ENCODE data around the gene POLR2F.

Gene POLR2F

GRCh38 chr22:37982151-37982785 lies 28.8 kb downstream of the POLR2F start:
- DNase-seq (ENCODE audit: low read depth in 2 of 2): no peak

DNA sequence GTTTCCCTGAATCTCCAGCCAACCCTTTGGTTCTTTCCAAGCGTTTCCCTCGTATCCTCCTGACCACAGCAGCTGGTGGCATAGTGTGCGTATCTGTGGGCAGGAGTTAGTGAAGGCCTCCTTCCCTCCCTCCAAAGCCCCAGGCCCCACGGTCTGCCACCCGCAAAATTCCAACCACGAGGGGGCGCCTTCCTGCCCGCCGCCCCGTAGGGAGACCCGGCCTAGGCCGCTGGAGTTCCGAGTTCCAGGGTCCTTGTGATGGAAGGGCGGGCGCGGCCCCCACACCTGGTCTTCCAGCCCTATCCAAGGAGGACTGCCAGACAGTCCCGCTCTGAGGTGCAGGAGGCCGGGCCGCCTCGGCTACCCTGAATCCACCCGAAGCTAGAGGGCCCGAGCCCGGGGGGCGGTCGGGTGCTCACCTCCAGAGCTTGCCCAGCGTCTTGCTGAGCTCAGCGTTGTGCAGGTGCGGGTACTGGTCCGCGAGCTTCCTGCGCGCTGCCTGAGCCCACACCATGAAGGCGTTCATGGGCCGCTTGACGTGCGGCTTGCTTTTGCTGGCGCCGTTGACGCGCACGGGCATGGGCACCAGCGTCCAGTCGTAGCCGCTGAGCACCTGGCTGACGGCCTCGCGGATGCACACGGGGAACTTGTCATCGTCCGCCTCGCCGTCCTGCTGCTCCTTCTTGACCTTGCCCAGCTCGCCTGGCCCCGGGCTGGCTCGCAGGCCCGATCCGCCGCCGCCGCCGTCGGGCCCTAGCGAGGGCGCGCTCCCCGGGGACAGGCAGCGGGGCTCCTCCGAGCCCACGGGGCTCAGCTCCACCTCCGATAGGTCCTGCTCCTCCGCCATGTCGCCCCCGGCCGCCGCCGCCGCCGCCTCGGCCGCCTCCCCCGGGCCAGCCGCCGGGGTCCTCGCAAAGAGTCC lies 29.7 kb downstream of the POLR2F start:
- no peak for DNase-seq (ENCODE audit: low read depth in 2 of 2)

GRCh38 chr22:37983860-37984791 lies 30.6 kb downstream of the POLR2F start, which contains the start of gene SOX10:
TSS of gene SOX10 (minus strand) at chr22:37984555. CDS start at chr22:37983784, 771 bp downstream.
- no peak for DNase-seq (ENCODE audit: low read depth in 2 of 2)

GRCh38 chr22:37985050-37985585 lies 31.6 kb downstream of the POLR2F start:
- DNase-seq (ENCODE audit: low read depth in 2 of 2): no peak

DNA sequence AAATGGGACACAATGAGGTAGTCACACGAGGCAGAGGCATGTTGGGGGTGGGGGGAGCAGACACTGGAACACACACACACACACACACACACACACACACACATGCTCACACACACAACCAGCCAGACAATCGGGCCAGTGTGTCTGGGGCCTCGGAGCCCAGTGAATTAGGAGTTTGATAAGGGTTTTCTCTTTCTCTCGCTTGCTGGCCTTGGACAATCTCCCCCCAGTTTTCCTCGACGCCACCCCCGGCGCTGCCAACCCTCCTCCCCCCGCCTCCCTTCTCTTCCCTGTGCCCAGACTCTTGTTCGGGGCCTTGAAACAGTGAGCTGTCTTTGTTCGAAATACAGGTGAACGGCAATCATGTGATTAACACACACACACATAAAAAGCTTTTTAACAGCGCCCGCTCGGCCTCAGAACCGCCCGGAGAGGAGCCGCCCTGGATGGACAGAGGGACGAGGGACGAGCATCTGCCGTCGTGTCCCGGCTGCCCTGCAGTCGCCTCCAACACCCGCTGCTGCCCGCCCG lies 32.3 kb downstream of the POLR2F start:
- DNase-seq (ENCODE audit: low read depth in 2 of 2): no peak

GRCh38 chr22:37986371-37986770 lies 32.9 kb downstream of the POLR2F start:
- no peak for DNase-seq (ENCODE audit: low read depth in 2 of 2)

- no peak for DNase-seq (ENCODE audit: low read depth in 2 of 2)
These were observed 35.9 kb downstream of the POLR2F start for GRCh38 chr22:37989146-37990045.

- no peak for DNase-seq (ENCODE audit: low read depth in 2 of 2)
These were observed 36.8 kb downstream of the POLR2F start for GRCh38 chr22:37990301-37990700.

- no peak for DNase-seq (ENCODE audit: low read depth in 2 of 2)
These were observed 37.4 kb downstream of the POLR2F start for GRCh38 chr22:37990862-37991261.

DNA sequence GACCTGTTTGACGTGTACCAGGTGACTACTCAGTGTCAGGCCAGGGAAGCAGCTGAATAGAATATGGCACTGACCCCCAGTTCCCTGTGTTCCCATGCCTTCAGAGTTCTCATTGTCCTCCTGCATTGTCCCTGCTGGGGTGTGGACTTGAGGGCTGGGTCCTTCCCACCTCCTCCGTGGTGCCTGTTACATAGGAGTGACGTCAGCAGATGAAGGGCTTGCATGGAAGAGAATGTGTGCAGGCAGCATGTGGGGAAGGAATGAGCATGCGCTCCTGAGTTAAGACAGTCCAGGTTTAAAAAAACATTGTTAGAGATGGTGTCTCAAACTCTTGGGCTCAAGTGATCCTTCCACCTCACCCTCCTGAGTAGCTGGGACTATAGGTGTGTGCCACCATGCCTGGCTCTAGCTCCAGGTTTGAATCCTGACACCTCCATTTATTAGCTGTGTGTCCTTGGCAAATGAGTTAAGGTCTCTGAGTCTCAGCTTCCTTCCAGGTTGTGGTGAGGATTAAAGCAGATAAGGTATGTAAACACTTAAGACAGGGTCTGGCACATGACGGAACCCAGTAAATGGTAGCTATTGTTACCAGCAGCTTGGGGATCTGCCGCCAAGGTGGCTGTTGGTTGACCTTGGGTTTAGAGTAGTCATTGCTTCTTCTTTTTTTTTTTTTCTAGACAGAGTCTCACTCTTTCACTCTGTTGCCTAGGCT lies 38.4 kb downstream of the POLR2F start:
- DNase-seq (ENCODE audit: low read depth in 2 of 2): no peak

GRCh38 chr22:37994049-37994448 lies 40.5 kb downstream of the POLR2F start:
- no peak for DNase-seq (ENCODE audit: low read depth in 2 of 2)

DNA sequence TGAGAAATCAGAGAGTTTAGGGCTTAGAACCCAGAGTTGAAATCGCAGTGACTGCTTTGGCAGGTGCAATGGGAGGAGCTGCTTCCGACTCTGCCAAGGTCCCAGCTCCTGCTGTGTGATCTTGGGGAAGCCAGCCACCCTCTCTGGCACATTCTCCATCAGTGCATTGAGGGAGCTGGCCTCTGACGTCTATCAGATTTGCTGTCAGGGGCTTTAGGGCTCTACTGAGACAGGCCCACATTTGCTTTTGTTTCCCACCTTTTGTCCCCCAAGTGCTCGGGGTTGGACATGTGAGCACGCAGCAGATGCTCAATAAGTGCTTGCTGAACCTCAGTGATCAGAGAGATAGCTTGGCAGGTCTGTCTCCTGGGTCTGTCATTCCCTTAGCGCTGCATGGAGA lies 41.5 kb downstream of the POLR2F start:
- DNase-seq (ENCODE audit: low read depth in 2 of 2): no peak

GRCh38 chr22:37995460-37995859 lies 42.0 kb downstream of the POLR2F start:
- no peak for DNase-seq (ENCODE audit: low read depth in 2 of 2)

GRCh38 chr22:37996079-37996478 lies 42.6 kb downstream of the POLR2F start:
- DNase-seq (ENCODE audit: low read depth in 2 of 2): no peak

- no peak for DNase-seq (ENCODE audit: low read depth in 2 of 2)
These were observed 43.2 kb downstream of the POLR2F start for GRCh38 chr22:37996515-37997246.

- no peak for DNase-seq (ENCODE audit: low read depth in 2 of 2)
These were observed 45.0 kb downstream of the POLR2F start for GRCh38 chr22:37998543-37998942.

- DNase-seq (ENCODE audit: low read depth in 2 of 2): no peak
These were observed 45.7 kb downstream of the POLR2F start for GRCh38 chr22:37999236-37999635.

GRCh38 chr22:37999640-38000272 lies 46.3 kb downstream of the POLR2F start:
- no peak for DNase-seq (ENCODE audit: low read depth in 2 of 2)

DNA sequence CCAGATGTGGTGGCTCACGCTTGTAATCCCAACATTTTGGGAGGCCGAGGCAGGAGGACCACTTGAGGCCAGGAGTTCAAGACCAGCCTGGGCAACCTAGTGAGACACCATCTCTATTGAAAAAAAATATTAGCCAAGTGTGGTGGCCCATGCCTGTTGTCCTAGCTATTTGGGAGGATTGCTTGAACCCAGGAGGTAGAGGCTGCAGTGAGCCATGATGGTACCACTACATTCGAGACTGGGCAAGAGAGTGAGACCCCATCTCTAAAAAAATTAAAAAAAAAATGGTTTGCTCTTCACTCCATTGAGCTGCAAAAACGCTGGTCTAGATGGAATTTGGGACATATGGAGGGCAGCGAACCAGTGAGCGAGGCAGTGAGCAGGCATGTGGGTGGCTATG lies 52.4 kb downstream of the POLR2F start:
- DNase-seq (ENCODE audit: low read depth in 2 of 2): no peak
